PC-9 (cell line): ENCODE data around the gene HNRNPLL. TPM values are rescaled to one million over a fixed set of nuclear protein-coding genes. Genes with fewer than 3 reads are reported as not detected.

ENCODE experiments used
- BruUV-seq: library from RNA; stranded (reverse); fragments of 400-500 nt; replicated peaks from 2 replicates; lab custom pipeline; 2021; lab: Mats Ljungman, UMichigan
- CTCF ChIA-PET: fragments of 300-600 bp; sonication (Branson Sonifier 250); formaldehyde crosslinking; loops from one replicate; lab custom pipeline; 2022; ENCODE audit warnings: antibody characterized with exemption; lab: Charles Lee
- POLR2A ChIA-PET: fragments of 300-600 bp; sonication (Branson Sonifier 250); formaldehyde crosslinking; loops from one replicate; lab custom pipeline; 2022; ENCODE audit warnings: antibody characterized with exemption; ENCODE audit not compliant: unreplicated experiment; lab: Charles Lee
- DNase-seq, 2 experiments: peaks; one replicate each; pipeline versions ENCODE4 v3.0.0 to v3.0.0-alpha.2; 2015 to 2022; ENCODE audit warnings: mixed read lengths in 1 of 2
- H2AFZ ChIP-seq: fragments of 200-600 bp; sonication (generic); 2 replicates; pipeline ENCODE4 v1.8.1; 2017; ENCODE audit warnings: antibody characterized with exemption
- H3F3A ChIP-seq: fragments of 200-600 bp; sonication (generic); 2 replicates; pipeline ENCODE4 v1.8.1; 2017; ENCODE audit warnings: antibody characterized with exemption, mild to moderate bottlenecking, low read depth; ENCODE audit not compliant: insufficient read depth
- H3K27ac ChIP-seq: fragments of 200-600 bp; sonication (generic); 2 replicates; pipeline ENCODE4 v1.6.1; 2016; ENCODE audit warnings: mixed run types
- H3K27me3 ChIP-seq: fragments of 200-600 bp; sonication (generic); 2 replicates; pipeline ENCODE4 v1.6.1; 2016; ENCODE audit warnings: low read depth, mixed run types; ENCODE audit not compliant: insufficient read depth
- H3K36me3 ChIP-seq: fragments of 200-600 bp; sonication (generic); 2 replicates; pipeline ENCODE4 v1.6.1; 2016; ENCODE audit warnings: low read depth, mixed run types
- H3K4me1 ChIP-seq: fragments of 200-600 bp; sonication (generic); replicated peaks from 2 replicates; pipeline ENCODE4 v1.6.1; 2016; ENCODE audit warnings: mixed run types; ENCODE audit not compliant: insufficient read depth
- H3K4me2 ChIP-seq: fragments of 200-600 bp; sonication (generic); 2 replicates; pipeline ENCODE4 v1.6.1; 2017; ENCODE audit warnings: mixed run types
- H3K4me3 ChIP-seq: fragments of 200-600 bp; sonication (generic); 2 replicates; pipeline ENCODE4 v1.6.1; 2016; ENCODE audit warnings: mixed run types
- H3K79me2 ChIP-seq: fragments of 200-600 bp; sonication (generic); 2 replicates; pipeline ENCODE4 v1.6.1; 2017; ENCODE audit warnings: low read depth, mixed run types
- H3K9me2 ChIP-seq: fragments of 200-600 bp; sonication (generic); 2 replicates; pipeline ENCODE4 v1.8.1; 2017; ENCODE audit warnings: mild to moderate bottlenecking; ENCODE audit not compliant: insufficient read depth
- H3K9me3 ChIP-seq: fragments of 200-600 bp; sonication (generic); 2 replicates; pipeline ENCODE4 v1.8.1; 2016; ENCODE audit warnings: low read depth; ENCODE audit not compliant: insufficient read depth
- H4K20me1 ChIP-seq: fragments of 200-600 bp; sonication (generic); 2 replicates; pipeline ENCODE4 v1.8.1; 2017; ENCODE audit not compliant: insufficient read depth
- CTCF ChIP-seq: fragments of 200-600 bp; sonication (generic); conservative IDR thresholded peaks from 2 replicates; pipeline ENCODE4 v1.6.1; 2017; ENCODE audit warnings: mixed run types, antibody characterized with exemption, mild to moderate bottlenecking, moderate library complexity
- EZH2 ChIP-seq: fragments of 200-600 bp; sonication (generic); IDR thresholded peaks from 2 replicates; pipeline ENCODE4 v1.8.0; 2017; ENCODE audit warnings: antibody characterized with exemption, low read depth
- intact Hi-C: fragments of 100-400 bp; cut with micrococcal nuclease; formaldehyde crosslinking; loops from one replicate; pipeline ENCODE4 v1.10.0; 2022; ENCODE audit not compliant: unreplicated experiment
- total RNA-seq: library from RNA; stranded (reverse); gene quantifications from 2 replicates; pipeline ENCODE4 v1.2.3, GENCODE V29; 2021

The HNRNPLL gene
- total RNA-seq, 1 experiment from 2014 or later = 38.1 TPM

GRCh38 chr2:38632980-38633379, 30.3 kb upstream of the HNRNPLL start:
- TF ChIP-seq EZH2 (no peak), CTCF (no peak)
- H2AFZ ChIP-seq = no peak overlapping the region
- H3K4me2 ChIP-seq = no peak overlapping the region
- POLR2A ChIA-PET = no interaction called here
- H4K20me1 ChIP-seq = no peaks in the 10 kb centered on the region
- CTCF ChIA-PET = no interaction called here
- H3K4me1 ChIP-seq = peaks cover 8% of the 10 kb centered on the region
- no peak overlapping the region for H3K4me3 ChIP-seq
- H3F3A ChIP-seq = no peaks in the 10 kb centered on the region
- no peaks in the 10 kb centered on the region for H3K79me2 ChIP-seq
- no peaks in the 10 kb centered on the region; the same call in 1 of the 2 replicates for H3K9me2 ChIP-seq
- no peak for DNase-seq
- H3K9me3 ChIP-seq = no peaks in the 10 kb centered on the region
- BruUV-seq = no TSS peak
- intact Hi-C loops = no loop called here
- no peaks in the 10 kb centered on the region for H3K36me3 ChIP-seq
- no peaks in the 10 kb centered on the region for H3K27me3 ChIP-seq
- no peak overlapping the region for H3K27ac ChIP-seq

- H4K20me1 ChIP-seq = no peaks in the 10 kb centered on the region
- no TSS peak for BruUV-seq
- CTCF ChIA-PET = no interaction called here
- H3K4me1 ChIP-seq = peaks cover 8% of the 10 kb centered on the region
- H3K9me2 ChIP-seq = no peaks in the 10 kb centered on the region; the same call in 1 of the 2 replicates
- no peak for DNase-seq
- H2AFZ ChIP-seq = no peak overlapping the region
- no peak overlapping the region for H3K27ac ChIP-seq
- intact Hi-C loops = no loop called here
- no peaks in the 10 kb centered on the region for H3F3A ChIP-seq
- no peaks in the 10 kb centered on the region for H3K79me2 ChIP-seq
- H3K9me3 ChIP-seq = no peaks in the 10 kb centered on the region
- POLR2A ChIA-PET = no interaction called here
- H3K27me3 ChIP-seq = no peaks in the 10 kb centered on the region
- H3K4me2 ChIP-seq = no peak overlapping the region
- H3K36me3 ChIP-seq = no peaks in the 10 kb centered on the region
- TF ChIP-seq EZH2 = no peak
- no peak for TF ChIP-seq CTCF
- H3K4me3 ChIP-seq = no peak overlapping the region
Observed at GRCh38 chr2:38631976-38632375, 29.2 kb upstream of the HNRNPLL start.

- Histone ChIP-seq H3K27me3 (no peaks in the 10 kb centered on the region), H3F3A (no peaks in the 10 kb centered on the region), H3K4me1 (peaks cover 4% of the 10 kb centered on the region), H4K20me1 (no peaks in the 10 kb centered on the region), H3K79me2 (no peaks in the 10 kb centered on the region), H3K4me3 (no peak overlapping the region), H3K4me2 (no peak overlapping the region), H3K9me2 (no peaks in the 10 kb centered on the region; the same call in 1 of the 2 replicates), H3K9me3 (no peaks in the 10 kb centered on the region), H2AFZ (no peak overlapping the region), H3K36me3 (no peaks in the 10 kb centered on the region), H3K27ac (no peak overlapping the region)
- intact Hi-C loops = no loop called here
- ChIA-PET CTCF (no interaction called here), POLR2A (no interaction called here)
- TF ChIP-seq CTCF (no peak), EZH2 (no peak)
- BruUV-seq = no TSS peak
- DNase-seq = no peak
Observed at GRCh38 chr2:38629684-38630083, 27.0 kb upstream of the HNRNPLL start.
